Adipocyte (in vitro differentiated cells): ENCODE results near the gene PDGFRB.

ENCODE experiments used
- DNase-seq: peaks from one replicate; pipeline ENCODE4 v3.0.0-alpha.2; 2015; ENCODE audit warnings: low read depth
- H3K27me3 ChIP-seq: replicated peaks from 2 replicates; pipeline ENCODE4 v1.7.0; 2013; ENCODE audit warnings: mild to moderate bottlenecking, low read length, moderate library complexity; ENCODE audit not compliant: control insufficient read depth, insufficient read depth
- H3K36me3 ChIP-seq: 2 replicates; pipeline ENCODE4 v1.7.0; 2013; ENCODE audit warnings: low read length, mild to moderate bottlenecking, moderate library complexity; ENCODE audit not compliant: control insufficient read depth, insufficient read depth, severe bottlenecking
- H3K4me1 ChIP-seq: 2 replicates; pipeline ENCODE4 v1.7.0; 2013; ENCODE audit warnings: mild to moderate bottlenecking, low read length, moderate library complexity; ENCODE audit not compliant: control insufficient read depth, insufficient read depth
- H3K4me3 ChIP-seq: 2 replicates; pipeline ENCODE4 v1.7.0; 2013; ENCODE audit warnings: mild to moderate bottlenecking, low read length, moderate library complexity
- H3K9ac ChIP-seq: 2 replicates; pipeline ENCODE4 v1.7.0; 2013; ENCODE audit warnings: mild to moderate bottlenecking, low read length, moderate library complexity
- H3K9me3 ChIP-seq: 2 replicates; pipeline ENCODE4 v1.7.0; 2013; ENCODE audit warnings: mild to moderate bottlenecking, low read length, moderate library complexity; ENCODE audit not compliant: control insufficient read depth

The PDGFRB gene

GRCh38 chr5:150108711-150109514 lies 46.7 kb downstream of the PDGFRB start:
- Histone ChIP-seq H3K4me3 (no peak overlapping the region), H3K9me3 (no peaks in the 10 kb centered on the region), H3K9ac (no peak overlapping the region), H3K4me1 (peaks cover 53% of the 10 kb centered on the region), H3K27me3 (no peaks in the 10 kb centered on the region), H3K36me3 (peaks cover 2% of the 10 kb centered on the region)
- no peak for DNase-seq

DNA sequence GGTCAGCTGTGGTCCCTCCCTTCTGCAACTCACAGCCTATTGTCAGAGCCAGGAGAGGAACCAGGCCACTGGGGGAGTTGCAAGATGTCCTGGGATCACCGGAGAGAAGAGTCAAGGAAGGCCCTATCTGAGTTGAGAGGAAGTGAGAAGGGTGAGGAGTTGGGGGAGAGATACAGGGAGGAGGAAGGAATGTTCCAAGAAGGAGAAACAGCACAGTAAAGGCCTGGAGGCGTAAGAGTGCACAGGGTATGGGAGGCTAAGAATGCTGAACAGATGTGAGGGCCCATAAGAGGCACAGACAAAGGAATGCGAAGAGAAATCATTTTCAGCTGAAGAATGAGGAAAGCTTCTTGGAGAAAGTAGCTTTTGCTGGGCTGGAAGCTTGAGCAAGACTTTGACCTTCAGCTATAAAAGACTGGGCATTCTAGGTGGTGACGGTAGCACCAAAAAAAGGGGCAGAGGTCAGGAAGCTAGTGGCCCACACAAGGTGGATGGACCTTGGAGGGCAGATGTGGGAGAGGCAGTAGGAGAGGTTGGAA lies 47.7 kb downstream of the PDGFRB start:
- Histone ChIP-seq H3K36me3 (no peaks in the 10 kb centered on the region), H3K4me3 (no peak overlapping the region), H3K27me3 (no peaks in the 10 kb centered on the region), H3K9me3 (no peaks in the 10 kb centered on the region), H3K9ac (no peak overlapping the region), H3K4me1 (peaks cover 44% of the 10 kb centered on the region)
- peak; percentile 94 for DNase-seq

DNA sequence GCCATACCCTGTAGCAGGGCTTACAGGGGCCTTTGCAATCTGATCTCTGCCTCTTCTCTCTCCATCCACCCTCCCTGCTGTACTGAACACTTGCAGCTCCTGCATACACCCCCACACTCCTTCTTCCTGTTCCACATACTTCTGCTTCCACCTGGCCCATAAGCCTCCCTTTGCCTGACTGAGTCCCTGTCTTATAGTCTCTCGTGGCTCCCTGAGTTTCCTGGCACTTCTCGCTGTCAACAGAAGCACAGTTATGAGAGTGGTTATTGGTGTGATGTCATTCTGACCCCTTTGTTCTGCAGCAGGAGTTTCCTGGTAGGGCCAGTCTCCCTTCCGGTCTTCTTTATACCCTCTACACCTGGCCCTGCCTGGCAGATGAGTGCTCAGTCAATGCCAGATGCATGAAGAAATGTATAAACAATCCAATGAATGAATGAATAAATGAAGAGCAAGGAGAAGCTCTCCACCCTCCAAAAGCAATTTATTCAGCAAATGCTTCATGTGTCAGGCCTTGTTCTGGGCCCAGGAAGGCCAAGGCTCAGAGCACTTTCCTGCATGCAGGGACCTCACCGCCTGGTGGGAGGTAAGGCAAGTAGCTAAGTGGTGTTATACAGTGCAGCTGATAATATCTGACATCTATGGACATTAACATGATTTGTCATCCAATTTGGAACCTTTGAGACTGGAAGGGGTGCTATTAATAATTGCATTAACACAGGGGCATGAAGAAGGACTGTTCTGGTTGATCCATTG lies 48.8 kb downstream of the PDGFRB start:
- H3K4me1 ChIP-seq: peaks cover 33% of the 10 kb centered on the region
- H3K36me3 ChIP-seq: no peaks in the 10 kb centered on the region
- no peak overlapping the region for H3K4me3 ChIP-seq
- no peaks in the 10 kb centered on the region for H3K27me3 ChIP-seq
- DNase-seq: no peak
- no peaks in the 10 kb centered on the region for H3K9me3 ChIP-seq
- no peak overlapping the region for H3K9ac ChIP-seq

DNA sequence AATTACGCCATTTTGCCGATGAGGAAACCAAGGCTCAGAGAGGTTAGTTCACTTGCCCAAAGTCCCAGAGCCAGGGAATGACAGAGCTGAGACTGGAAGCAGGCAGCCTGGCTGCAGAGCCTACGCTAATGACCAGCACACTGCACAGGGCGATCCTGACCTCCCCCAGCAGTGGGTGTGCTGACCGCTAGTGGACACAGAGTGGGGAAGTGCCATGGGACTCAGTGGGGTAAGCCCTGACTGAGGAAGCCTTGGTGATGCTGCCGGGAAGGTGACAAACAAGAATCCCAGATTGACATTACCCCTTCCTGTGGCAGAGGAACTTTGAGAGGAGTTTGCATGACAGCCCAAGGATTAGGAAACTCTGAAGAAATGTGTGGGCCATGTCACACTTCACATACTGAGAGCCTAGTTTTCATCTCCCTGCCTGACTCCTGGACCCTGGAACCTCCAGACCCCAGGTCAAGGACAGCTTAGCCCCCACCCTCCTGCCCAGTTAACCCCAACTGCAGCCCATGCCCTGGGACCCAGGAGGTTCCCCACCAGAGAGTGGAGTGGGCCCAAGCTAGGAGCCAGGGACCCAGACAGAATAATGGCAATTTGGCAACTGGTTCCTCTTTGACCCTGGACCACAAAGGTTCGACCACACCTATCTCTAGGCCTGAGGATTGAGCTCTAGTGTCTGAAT lies 49.6 kb downstream of the PDGFRB start:
- Histone ChIP-seq H3K4me3 (no peak overlapping the region), H3K9me3 (no peaks in the 10 kb centered on the region), H3K36me3 (no peaks in the 10 kb centered on the region), H3K27me3 (no peaks in the 10 kb centered on the region), H3K9ac (no peak overlapping the region), H3K4me1 (peaks cover 28% of the 10 kb centered on the region)
- DNase-seq: no peak

GRCh38 chr5:150104550-150104870 lies 51.1 kb downstream of the PDGFRB start:
- Histone ChIP-seq H3K27me3 (no peaks in the 10 kb centered on the region), H3K9me3 (no peaks in the 10 kb centered on the region), H3K36me3 (no peaks in the 10 kb centered on the region), H3K4me1 (peaks cover 28% of the 10 kb centered on the region), H3K4me3 (no peak overlapping the region), H3K9ac (no peak overlapping the region)
- no peak for DNase-seq

- Histone ChIP-seq H3K9ac (no peak overlapping the region), H3K4me1 (peaks cover 28% of the 10 kb centered on the region), H3K4me3 (no peak overlapping the region), H3K9me3 (no peaks in the 10 kb centered on the region), H3K27me3 (no peaks in the 10 kb centered on the region), H3K36me3 (no peaks in the 10 kb centered on the region)
- DNase-seq: no peak
Observed at GRCh38 chr5:150103678-150104549, 51.7 kb downstream of the PDGFRB start.

DNA sequence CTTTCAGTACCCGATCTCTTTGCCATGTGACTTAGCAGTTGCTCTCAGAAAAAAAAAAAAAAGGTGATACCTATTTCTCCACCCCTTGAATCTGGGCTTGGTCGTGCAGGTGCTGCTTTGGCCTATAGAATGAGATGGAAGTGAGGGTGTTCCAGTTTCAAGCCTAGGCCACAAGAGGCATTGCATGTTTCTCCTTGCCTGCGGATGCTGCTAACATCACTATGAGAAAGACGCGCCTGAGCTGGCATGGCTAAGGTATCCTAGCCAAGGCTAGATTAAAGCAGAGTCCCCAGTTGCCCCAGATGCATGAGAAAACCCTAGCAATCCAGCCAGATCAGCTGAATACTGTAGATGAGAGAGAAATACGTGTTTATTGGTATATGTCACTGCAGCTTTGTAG lies 54.6 kb downstream of the PDGFRB start:
- H3K27me3 ChIP-seq: no peaks in the 10 kb centered on the region
- no peak for DNase-seq
- no peaks in the 10 kb centered on the region for H3K36me3 ChIP-seq
- H3K4me1 ChIP-seq: peaks cover 4% of the 10 kb centered on the region
- no peak overlapping the region for H3K9ac ChIP-seq
- no peaks in the 10 kb centered on the region for H3K9me3 ChIP-seq
- no peak overlapping the region for H3K4me3 ChIP-seq

DNA sequence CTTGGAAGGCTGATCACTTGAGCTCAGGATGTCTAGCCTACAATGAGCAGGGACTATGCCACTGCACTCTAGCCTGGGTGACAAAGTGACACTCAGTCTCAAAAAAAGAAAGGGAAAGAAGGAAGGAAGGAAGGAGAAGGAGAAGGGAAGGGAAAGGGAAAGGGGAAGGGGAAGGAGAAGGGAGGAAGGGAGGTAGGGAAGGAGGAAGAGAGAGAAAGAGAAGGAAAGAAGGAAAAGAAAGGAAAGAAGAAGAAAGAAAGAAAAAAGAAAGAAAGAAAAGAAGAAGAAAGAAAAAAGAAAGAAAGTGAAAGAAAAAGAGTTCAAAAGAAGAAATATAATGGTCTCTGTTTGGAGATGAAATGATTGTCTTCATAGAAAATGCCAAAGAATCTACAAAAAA lies 58.5 kb downstream of the PDGFRB start:
- Histone ChIP-seq H3K4me3 (no peak overlapping the region), H3K4me1 (no peaks in the 10 kb centered on the region), H3K9me3 (no peaks in the 10 kb centered on the region), H3K27me3 (no peaks in the 10 kb centered on the region), H3K9ac (no peak overlapping the region), H3K36me3 (no peaks in the 10 kb centered on the region)
- DNase-seq: no peak

DNA sequence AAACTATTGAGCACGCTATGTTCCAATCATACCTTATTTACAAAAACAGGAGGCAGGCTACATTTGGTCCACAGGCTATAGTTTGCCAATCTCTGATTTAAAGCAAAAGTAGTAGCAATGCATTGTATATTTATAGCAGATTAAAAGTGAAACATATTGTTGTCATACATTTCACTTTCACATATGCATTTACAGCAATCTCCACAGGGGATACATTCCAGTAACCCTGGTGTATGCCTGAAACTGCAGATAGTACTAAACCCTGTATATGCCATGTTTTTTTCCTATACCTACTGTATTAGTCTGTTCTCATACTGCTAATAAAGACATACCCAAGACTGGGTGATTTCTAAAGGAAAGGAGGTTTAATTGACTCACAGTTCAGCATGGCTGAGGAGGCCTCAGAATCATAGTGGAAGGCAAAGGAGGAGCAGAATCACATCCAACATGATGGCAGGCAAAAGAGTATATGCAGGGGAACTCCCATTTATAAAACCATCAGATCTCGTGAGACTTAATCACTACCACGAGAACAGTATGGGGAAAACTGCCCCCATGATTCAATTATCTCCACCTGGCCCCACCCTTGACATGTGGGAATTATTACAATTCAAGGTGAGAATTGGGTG lies 63.4 kb downstream of the PDGFRB start:
- H3K27me3 ChIP-seq: peaks cover 1% of the 10 kb centered on the region
- no peaks in the 10 kb centered on the region for H3K9me3 ChIP-seq
- no peak overlapping the region for H3K9ac ChIP-seq
- H3K4me1 ChIP-seq: no peaks in the 10 kb centered on the region
- H3K36me3 ChIP-seq: no peaks in the 10 kb centered on the region
- no peak for DNase-seq
- no peak overlapping the region for H3K4me3 ChIP-seq

DNA sequence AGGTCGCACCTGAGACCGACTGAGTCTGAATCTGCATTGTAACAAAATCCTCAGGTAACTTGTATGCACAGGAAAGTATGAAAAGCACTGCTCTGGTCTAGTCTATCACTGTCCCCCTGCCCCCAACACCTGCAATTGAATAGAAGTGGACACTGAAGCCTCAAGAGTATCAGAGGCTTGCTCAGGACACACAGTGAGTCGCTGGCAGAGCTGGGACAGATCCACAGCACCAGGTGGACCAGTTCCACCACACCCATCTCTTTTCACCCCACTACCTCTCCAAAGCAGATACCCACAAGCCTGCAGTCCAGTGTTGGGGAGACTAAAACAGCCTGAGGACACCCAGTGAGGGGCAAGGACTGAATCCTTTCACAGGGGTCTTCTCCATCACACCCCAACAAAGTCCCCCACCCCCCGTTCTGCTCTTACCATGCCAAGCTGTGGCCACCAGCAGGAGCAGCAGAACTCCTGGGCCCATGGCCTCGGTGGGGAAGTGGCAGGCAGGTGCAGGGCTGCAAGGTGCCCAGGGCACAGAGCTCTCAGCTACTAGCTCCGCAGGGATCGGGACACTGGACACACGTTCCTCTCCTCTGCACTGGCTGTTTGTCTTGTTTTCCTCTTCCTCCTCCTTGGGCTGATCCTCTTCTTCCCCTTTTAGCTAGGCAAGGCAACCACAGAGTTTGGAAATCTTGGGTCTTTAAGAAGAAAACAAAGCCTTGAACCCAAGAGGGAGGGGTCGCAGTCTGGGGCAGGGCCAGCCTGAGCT lies 69.5 kb downstream of the PDGFRB start, which contains the start of gene CSF1R:
Gene CSF1R, minus strand, starts transcription at position 605 of the 766 bp plus-strand sequence. Its CDS starts 127 bp downstream, at position 478.
- no peak within 1 kb of the TSS for H3K4me3 ChIP-seq
- peaks cover 22% of the 10 kb centered on the region for H3K27me3 ChIP-seq
- no peak within 1 kb of the TSS for H3K9ac ChIP-seq
- H3K9me3 ChIP-seq: no peaks in the 10 kb centered on the region
- H3K36me3 ChIP-seq: no peaks in the 10 kb centered on the region
- no peak for DNase-seq
- no peaks in the 10 kb centered on the region for H3K4me1 ChIP-seq
